Brain microvascular endothelial cell (primary cell): ENCODE measurements around the gene TLR1.
A peak's percentile ranks its signal among the peaks of the same experiment; 100 is the strongest.

Source experiments
- DNase-seq: peaks from one replicate; pipeline ENCODE4 v3.0.0-alpha.2; 2020
- H3K27ac ChIP-seq: fragments of 250-450 bp; sonication (Bioruptor Pico); 2 replicates; pipeline ENCODE4 v1.5.1; 2020; ENCODE audit warnings: mild to moderate bottlenecking, moderate library complexity
- H3K27me3 ChIP-seq: fragments of 250-450 bp; sonication (Bioruptor Pico); replicated peaks from 2 replicates; pipeline ENCODE4 v1.5.1; 2020; ENCODE audit warnings: mild to moderate bottlenecking
- H3K36me3 ChIP-seq: fragments of 250-450 bp; sonication (Bioruptor Pico); replicated peaks from 2 replicates; pipeline ENCODE4 v1.5.1; 2020; ENCODE audit warnings: mild to moderate bottlenecking
- H3K4me3 ChIP-seq: 2 replicates; pipeline ENCODE4 v1.5.1; 2011; ENCODE audit warnings: low read depth, mild to moderate bottlenecking, control low read depth, low read length, moderate library complexity
- in situ Hi-C: cut with HindIII; loops from 2 replicates; pipeline ENCODE4 v1.10.0; 2017; ENCODE audit warnings: low sequenced_read_pairs, low pct_ligation_motif_present
- TF ChIP-seq, protein P1 (sequence below): IDR thresholded peaks from 2 replicates; pipeline ENCODE4 v1.5.1; 2011; ENCODE audit warnings: low read depth, mild to moderate bottlenecking, moderate library complexity, low read length, control low read depth, inconsistent platforms; ENCODE audit errors: missing control alignments

TLR1 gene

DNA sequence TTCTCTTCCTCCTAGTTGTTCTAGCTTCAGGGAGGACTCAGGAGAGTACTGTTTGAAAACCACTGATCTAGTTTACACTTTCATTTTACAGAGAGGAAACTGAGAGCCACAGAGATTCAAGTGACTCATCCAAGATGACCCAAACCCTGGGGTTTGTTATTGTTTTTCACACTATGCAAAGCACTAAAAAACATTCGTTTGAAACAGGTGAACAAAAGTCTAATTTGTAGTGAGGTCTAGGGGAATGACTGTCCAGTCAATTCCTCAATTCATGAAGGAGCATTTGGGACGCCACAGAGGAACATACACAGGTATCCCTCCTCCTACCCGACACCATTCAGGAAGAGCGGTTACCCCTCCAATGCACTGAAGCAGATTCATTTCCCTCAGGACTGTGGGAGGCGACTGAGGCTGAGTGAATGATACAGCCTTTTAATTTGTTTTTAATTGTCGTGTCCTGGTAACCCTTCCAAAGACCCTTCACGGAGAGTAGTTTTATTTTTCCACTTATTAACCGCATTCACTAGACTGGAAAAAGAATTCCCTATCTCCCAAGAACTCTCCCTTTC, 52.1 kb downstream of the TLR1 start:
- TF ChIP-seq, protein P1, sequence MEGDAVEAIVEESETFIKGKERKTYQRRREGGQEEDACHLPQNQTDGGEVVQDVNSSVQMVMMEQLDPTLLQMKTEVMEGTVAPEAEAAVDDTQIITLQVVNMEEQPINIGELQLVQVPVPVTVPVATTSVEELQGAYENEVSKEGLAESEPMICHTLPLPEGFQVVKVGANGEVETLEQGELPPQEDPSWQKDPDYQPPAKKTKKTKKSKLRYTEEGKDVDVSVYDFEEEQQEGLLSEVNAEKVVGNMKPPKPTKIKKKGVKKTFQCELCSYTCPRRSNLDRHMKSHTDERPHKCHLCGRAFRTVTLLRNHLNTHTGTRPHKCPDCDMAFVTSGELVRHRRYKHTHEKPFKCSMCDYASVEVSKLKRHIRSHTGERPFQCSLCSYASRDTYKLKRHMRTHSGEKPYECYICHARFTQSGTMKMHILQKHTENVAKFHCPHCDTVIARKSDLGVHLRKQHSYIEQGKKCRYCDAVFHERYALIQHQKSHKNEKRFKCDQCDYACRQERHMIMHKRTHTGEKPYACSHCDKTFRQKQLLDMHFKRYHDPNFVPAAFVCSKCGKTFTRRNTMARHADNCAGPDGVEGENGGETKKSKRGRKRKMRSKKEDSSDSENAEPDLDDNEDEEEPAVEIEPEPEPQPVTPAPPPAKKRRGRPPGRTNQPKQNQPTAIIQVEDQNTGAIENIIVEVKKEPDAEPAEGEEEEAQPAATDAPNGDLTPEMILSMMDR, result no peak
- Histone ChIP-seq H3K27ac (peak overlapping the region; percentile 73), H3K27me3 (no peaks in the 10 kb centered on the region), H3K36me3 (no peaks in the 10 kb centered on the region), H3K4me3 (peak overlapping the region; percentile 12)
- DNase-seq, result peak; percentile 42
- in situ Hi-C loops, result no loop called here

DNA sequence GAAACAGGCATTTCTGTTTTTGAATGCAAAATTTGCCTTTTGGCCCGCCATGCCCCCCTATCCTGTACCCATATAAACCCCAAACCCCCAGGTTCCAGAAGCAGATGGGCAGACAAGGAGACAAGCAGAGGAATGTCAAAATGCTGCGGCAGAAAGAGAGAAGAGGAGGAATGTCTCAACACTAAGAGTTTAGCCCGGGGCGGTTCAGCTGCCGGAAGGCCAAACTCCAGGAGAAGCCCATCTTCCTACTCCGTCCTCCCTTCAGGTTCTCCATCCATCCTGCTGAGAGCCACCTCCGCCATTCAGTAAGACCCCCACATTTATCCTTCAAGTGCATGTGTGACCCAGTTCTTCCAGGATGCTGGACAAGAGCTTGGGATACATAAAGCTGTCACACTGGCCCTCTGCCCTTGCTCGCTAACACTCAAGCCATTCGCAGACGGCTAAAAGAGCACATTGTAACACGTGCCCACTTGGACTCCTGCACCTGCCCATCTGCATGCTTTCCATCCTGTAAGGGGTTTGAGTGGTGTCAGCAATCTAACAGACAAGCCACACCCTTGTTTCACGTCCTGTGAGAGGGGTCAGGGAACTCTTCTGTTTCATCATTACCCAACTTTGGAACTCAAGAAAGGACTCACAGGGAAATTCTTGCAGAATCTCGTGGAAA, 53.1 kb downstream of the TLR1 start:
- TF ChIP-seq, protein P1, result no peak
- no peak overlapping the region for H3K4me3 ChIP-seq
- no peaks in the 10 kb centered on the region for H3K36me3 ChIP-seq
- in situ Hi-C loops, result no loop called here
- no peak overlapping the region for H3K27ac ChIP-seq
- no peak for DNase-seq
- no peaks in the 10 kb centered on the region for H3K27me3 ChIP-seq

DNA sequence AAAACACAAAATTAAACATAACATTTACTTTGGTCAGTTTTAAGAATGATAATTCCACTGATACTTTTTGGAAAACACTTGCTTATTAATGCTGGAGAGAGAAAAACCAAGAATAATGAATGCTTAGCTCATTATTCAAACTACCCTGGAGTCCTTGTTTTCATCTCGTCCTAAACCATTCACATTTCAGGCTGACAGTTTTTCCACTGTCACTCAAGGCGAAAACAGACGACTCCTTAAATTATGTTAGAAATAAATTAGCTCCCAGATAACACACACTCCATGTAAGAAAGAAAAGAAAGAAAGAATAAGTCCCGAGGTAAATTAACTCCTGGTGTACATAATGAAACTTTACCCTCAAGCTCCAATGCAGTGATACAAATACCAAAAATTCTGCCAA, 55.3 kb downstream of the TLR1 start:
- TF ChIP-seq, protein P1, result no peak
- Histone ChIP-seq H3K27me3 (no peaks in the 10 kb centered on the region), H3K36me3 (no peaks in the 10 kb centered on the region), H3K27ac (no peak overlapping the region), H3K4me3 (no peak overlapping the region)
- no peak for DNase-seq
- in situ Hi-C loops, result no loop called here

DNA sequence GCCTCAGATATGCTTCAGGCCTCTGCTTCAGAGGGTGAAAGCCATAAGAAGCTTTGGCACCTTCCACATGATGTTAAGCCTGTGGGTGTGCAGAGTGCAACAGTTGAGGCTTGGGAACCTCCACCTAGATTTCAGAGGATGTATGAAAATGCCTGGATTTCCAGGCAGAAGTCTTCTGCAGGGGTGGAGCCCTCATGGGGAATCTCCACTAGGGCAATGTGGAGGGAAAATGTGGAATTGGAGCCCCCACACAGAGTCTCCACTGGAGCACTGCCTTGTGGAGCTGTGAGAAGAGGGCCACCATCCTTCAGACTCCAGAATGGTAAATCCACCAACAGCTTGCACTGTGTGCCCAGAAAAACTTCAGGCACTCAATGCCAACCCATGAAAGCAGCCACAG, 57.0 kb downstream of the TLR1 start:
- no peak overlapping the region for H3K27ac ChIP-seq
- no peaks in the 10 kb centered on the region for H3K27me3 ChIP-seq
- H3K4me3 ChIP-seq, result no peak overlapping the region
- TF ChIP-seq, protein P1, result no peak
- H3K36me3 ChIP-seq, result no peaks in the 10 kb centered on the region
- in situ Hi-C loops, result no loop called here
- no peak for DNase-seq
